Upper lobe of left lung (tissue), 4 donors: ENCODE data around the gene SEMA3A.

Experiments
- POLR2A ChIP-seq, 4 donors: fragments of 450-650 bp; IDR thresholded peaks; one replicate each; pipeline ENCODE4 v1.5.1; 2016 to 2017; ENCODE audit warnings: antibody characterized with exemption in 4 of 4, mild to moderate bottlenecking in 2 of 4
- TF ChIP-seq, protein P1 (sequence below), 6 experiments: fragments of 450-650 bp in 4 of 6; fragments of 200-600 bp in 2 of 6; sonication (generic) in 2 of 6; IDR thresholded peaks; one replicate each; pipeline ENCODE4 v1.5.1; 2016 to 2019; ENCODE audit warnings: antibody characterized with exemption in 6 of 6

DNA sequence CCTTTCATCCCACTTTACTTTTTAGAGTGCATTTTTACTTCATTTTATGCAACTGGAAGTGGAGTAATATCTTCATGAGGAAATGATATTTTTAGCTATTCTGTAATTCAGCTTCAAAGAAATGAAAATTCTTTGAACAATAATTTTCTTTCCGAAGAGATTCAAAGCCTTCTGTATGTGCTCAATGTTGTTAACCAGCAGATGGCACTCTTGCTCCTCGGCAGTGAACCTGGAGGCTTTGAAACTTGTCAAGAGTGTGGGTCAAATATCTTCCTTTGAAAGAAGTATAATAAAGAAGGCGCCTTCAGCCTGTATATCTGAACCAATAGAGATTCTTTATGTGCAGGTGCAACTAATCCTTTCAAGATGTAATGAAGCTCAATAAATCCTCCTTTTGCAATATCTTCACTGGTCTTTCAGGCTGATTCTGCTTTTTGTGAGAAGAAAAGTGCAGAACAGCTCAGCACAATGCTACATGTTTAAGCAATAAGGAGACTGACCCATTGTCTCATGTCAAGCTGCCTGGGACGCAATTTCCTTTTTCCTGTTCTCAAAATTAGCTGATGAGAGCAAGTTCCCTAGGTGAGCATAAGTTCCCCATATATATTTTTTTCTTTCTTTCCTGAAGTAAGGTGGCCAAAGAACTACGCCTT is 258.4 kb downstream of the SEMA3A start:
- TF ChIP-seq POLR2A (IDR thresholded peaks at IDR 0.05): no peak
- TF ChIP-seq, protein P1, sequence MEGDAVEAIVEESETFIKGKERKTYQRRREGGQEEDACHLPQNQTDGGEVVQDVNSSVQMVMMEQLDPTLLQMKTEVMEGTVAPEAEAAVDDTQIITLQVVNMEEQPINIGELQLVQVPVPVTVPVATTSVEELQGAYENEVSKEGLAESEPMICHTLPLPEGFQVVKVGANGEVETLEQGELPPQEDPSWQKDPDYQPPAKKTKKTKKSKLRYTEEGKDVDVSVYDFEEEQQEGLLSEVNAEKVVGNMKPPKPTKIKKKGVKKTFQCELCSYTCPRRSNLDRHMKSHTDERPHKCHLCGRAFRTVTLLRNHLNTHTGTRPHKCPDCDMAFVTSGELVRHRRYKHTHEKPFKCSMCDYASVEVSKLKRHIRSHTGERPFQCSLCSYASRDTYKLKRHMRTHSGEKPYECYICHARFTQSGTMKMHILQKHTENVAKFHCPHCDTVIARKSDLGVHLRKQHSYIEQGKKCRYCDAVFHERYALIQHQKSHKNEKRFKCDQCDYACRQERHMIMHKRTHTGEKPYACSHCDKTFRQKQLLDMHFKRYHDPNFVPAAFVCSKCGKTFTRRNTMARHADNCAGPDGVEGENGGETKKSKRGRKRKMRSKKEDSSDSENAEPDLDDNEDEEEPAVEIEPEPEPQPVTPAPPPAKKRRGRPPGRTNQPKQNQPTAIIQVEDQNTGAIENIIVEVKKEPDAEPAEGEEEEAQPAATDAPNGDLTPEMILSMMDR (IDR thresholded peaks at IDR 0.05): peak; percentile 31 to 63 (median 59)
